SH-SY5Y (cell line): ENCODE measurements around the gene SMIM23.

Experiments used
- GATA2 ChIP-seq: IDR thresholded peaks from 2 replicates; pipeline ENCODE4 v1.6.1; 2011; ENCODE audit warnings: mild to moderate bottlenecking, low read depth, low read length
- GATA3 ChIP-seq: IDR thresholded peaks from 2 replicates; pipeline ENCODE4 v1.6.1; 2011; ENCODE audit warnings: low read depth, mild to moderate bottlenecking, low read length, moderate library complexity

GRCh38 chr5:171747061-171747859 is 38.4 kb upstream of the SMIM23 start:
- TF ChIP-seq GATA3, result no peak
- TF ChIP-seq GATA2, result no peak
